Measurements from ENCODE around the gene RTP3.

RTP3 gene

GRCh38 chr3:46541835-46542234 lies 44.1 kb downstream of the RTP3 start:
- TF ChIP-seq YY1 (IDR thresholded peaks at IDR 0.05; ENCODE audit: low read depth) (no peak), TAF1 (IDR thresholded peaks at IDR 0.05; ENCODE audit: low read depth) (no peak), EGR1 (IDR thresholded peaks at IDR 0.05) (no peak), NFIC (IDR thresholded peaks at IDR 0.05) (no peak), TCF12 (IDR thresholded peaks at IDR 0.05; ENCODE audit: low read depth) (no peak), FOXM1 (IDR thresholded peaks at IDR 0.05; ENCODE audit: borderline replicate concordance, low read depth) (no peak), TEAD4 (IDR thresholded peaks at IDR 0.05) (no peak), USF1 (IDR thresholded peaks at IDR 0.05) (no peak), CREB1 (IDR thresholded peaks at IDR 0.05; ENCODE audit: low read depth) (no peak)

GRCh38 chr3:46542344-46542743 lies 44.6 kb downstream of the RTP3 start:
- TF ChIP-seq EGR1 (IDR thresholded peaks at IDR 0.05) (no peak), TAF1 (IDR thresholded peaks at IDR 0.05; ENCODE audit: low read depth) (no peak), CEBPB (IDR thresholded peaks at IDR 0.05) (no peak), TEAD4 (IDR thresholded peaks at IDR 0.05) (no peak), ZBTB7A (IDR thresholded peaks at IDR 0.05; ENCODE audit: low read depth) (no peak), USF1 (IDR thresholded peaks at IDR 0.05) (no peak), REST (IDR thresholded peaks at IDR 0.05; ENCODE audit: low read depth) (no peak), CREB1 (IDR thresholded peaks at IDR 0.05; ENCODE audit: low read depth) (no peak), FOXM1 (IDR thresholded peaks at IDR 0.05; ENCODE audit: borderline replicate concordance, low read depth) (no peak), YY1 (IDR thresholded peaks at IDR 0.05; ENCODE audit: low read depth) (no peak), NFIC (IDR thresholded peaks at IDR 0.05) (no peak)
- TF ChIP-seq, protein P1, sequence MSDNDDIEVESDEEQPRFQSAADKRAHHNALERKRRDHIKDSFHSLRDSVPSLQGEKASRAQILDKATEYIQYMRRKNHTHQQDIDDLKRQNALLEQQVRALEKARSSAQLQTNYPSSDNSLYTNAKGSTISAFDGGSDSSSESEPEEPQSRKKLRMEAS (IDR thresholded peaks at IDR 0.05), result no peak

GRCh38 chr3:46542801-46543201 lies 45.0 kb downstream of the RTP3 start:
- TF ChIP-seq REST (IDR thresholded peaks at IDR 0.05; ENCODE audit: low read depth) (no peak), EP300 (IDR thresholded peaks at IDR 0.05; ENCODE audit: borderline replicate concordance) (no peak), FOXM1 (IDR thresholded peaks at IDR 0.05; ENCODE audit: borderline replicate concordance, low read depth) (no peak), NFIC (IDR thresholded peaks at IDR 0.05) (no peak), TEAD4 (IDR thresholded peaks at IDR 0.05) (no peak), CEBPB (IDR thresholded peaks at IDR 0.05) (no peak), RAD21 (IDR thresholded peaks at IDR 0.05; ENCODE audit: low read depth) (no peak), TAF1 (IDR thresholded peaks at IDR 0.05; ENCODE audit: low read depth) (no peak), EGR1 (IDR thresholded peaks at IDR 0.05) (no peak), USF1 (IDR thresholded peaks at IDR 0.05) (no peak), YY1 (IDR thresholded peaks at IDR 0.05; ENCODE audit: low read depth) (no peak), ZBTB7A (IDR thresholded peaks at IDR 0.05; ENCODE audit: low read depth) (no peak), TCF12 (IDR thresholded peaks at IDR 0.05; ENCODE audit: low read depth) (no peak), CREB1 (IDR thresholded peaks at IDR 0.05; ENCODE audit: low read depth) (no peak)
- TF ChIP-seq, protein P1 (IDR thresholded peaks at IDR 0.05), result no peak

GRCh38 chr3:46544771-46545503 lies 47.2 kb downstream of the RTP3 start:
- TF ChIP-seq USF1 (IDR thresholded peaks at IDR 0.05) (no peak), EGR1 (IDR thresholded peaks at IDR 0.05) (no peak), REST (IDR thresholded peaks at IDR 0.05; ENCODE audit: low read depth) (no peak), TEAD4 (IDR thresholded peaks at IDR 0.05) (no peak), TAF1 (IDR thresholded peaks at IDR 0.05; ENCODE audit: low read depth) (no peak), CEBPB (IDR thresholded peaks at IDR 0.05) (no peak)
